Chondrocyte (in vitro differentiated cells): ENCODE measurements around the gene HTR6. TPM values are rescaled to one million over a fixed set of nuclear protein-coding genes. Genes with fewer than 3 reads are reported as not detected.

Experiments
- DNase-seq: peaks from one replicate; pipeline ENCODE4 v3.0.0; 2021; ENCODE audit warnings: mixed read lengths, low spot score
- H3K27ac Mint-ChIP-seq: one replicate; pipeline ENCODE4 v1.8.0; 2021; ENCODE audit warnings: mild to moderate bottlenecking, moderate library complexity, mixed read lengths; ENCODE audit not compliant: unreplicated experiment
- H3K27me3 Mint-ChIP-seq: 2 replicates; pipeline ENCODE4 v1.8.0; 2021; ENCODE audit warnings: low read depth, mixed read lengths
- H3K36me3 Mint-ChIP-seq: 2 replicates; pipeline ENCODE4 v1.8.0; 2021; ENCODE audit warnings: low read depth, mixed read lengths
- H3K4me1 Mint-ChIP-seq: 2 replicates; pipeline ENCODE4 v1.8.0; 2021; ENCODE audit warnings: low read depth, mild to moderate bottlenecking, mixed read lengths
- H3K4me3 Mint-ChIP-seq: one replicate; pipeline ENCODE4 v1.8.0; 2021; ENCODE audit warnings: mild to moderate bottlenecking, moderate library complexity, mixed read lengths; ENCODE audit not compliant: unreplicated experiment
- H3K9me3 Mint-ChIP-seq: 2 replicates; pipeline ENCODE4 v1.8.0; 2021; ENCODE audit warnings: low read depth, mixed read lengths
- CTCF ChIP-seq: fragments of 200-600 bp; sonication (generic); IDR thresholded peaks from 2 replicates; pipeline ENCODE4 v1.5.0; 2021; ENCODE audit warnings: antibody characterized with exemption, mild to moderate bottlenecking, moderate library complexity
- total RNA-seq: library from RNA; stranded (reverse); gene quantifications from 3 replicates; pipeline ENCODE4 v1.2.1, GENCODE V29; 2021

The HTR6 gene
- total RNA-seq, 1 donor from 2014 or later: not detected

GRCh38 chr1:19644395-19644680 is 20.3 kb upstream of the HTR6 start:
- no peaks in the 10 kb centered on the region for H3K9me3 Mint-ChIP-seq
- peaks cover 55% of the 10 kb centered on the region for H3K4me1 Mint-ChIP-seq
- no peak overlapping the region for H3K27ac Mint-ChIP-seq
- TF ChIP-seq CTCF: no peak
- no peaks in the 10 kb centered on the region for H3K27me3 Mint-ChIP-seq
- no peaks in the 10 kb centered on the region for H3K36me3 Mint-ChIP-seq
- no peak for DNase-seq
- peak overlapping the region; percentile 92 for H3K4me3 Mint-ChIP-seq

- Mint-ChIP-seq H3K27me3 (no peaks in the 10 kb centered on the region), H3K4me3 (peak overlapping the region; percentile 92), H3K9me3 (no peaks in the 10 kb centered on the region), H3K36me3 (no peaks in the 10 kb centered on the region), H3K27ac (peak overlapping the region; percentile 86), H3K4me1 (peaks cover 53% of the 10 kb centered on the region)
- TF ChIP-seq CTCF: peak; percentile 18
- DNase-seq: no peak
These were observed 19.8 kb upstream of the HTR6 start for GRCh38 chr1:19644681-19645410.

GRCh38 chr1:19645411-19646251 is 19.0 kb upstream of the HTR6 start:
- Mint-ChIP-seq H3K27me3 (no peaks in the 10 kb centered on the region), H3K36me3 (no peaks in the 10 kb centered on the region), H3K9me3 (no peaks in the 10 kb centered on the region), H3K4me3 (peak overlapping the region; percentile 92), H3K27ac (peak overlapping the region; percentile 84), H3K4me1 (peaks cover 53% of the 10 kb centered on the region)
- TF ChIP-seq CTCF: no peak
- no peak for DNase-seq

GRCh38 chr1:19646377-19647319 is 18.0 kb upstream of the HTR6 start:
- Mint-ChIP-seq H3K4me3 (peak overlapping the region; percentile 92), H3K27ac (no peak overlapping the region), H3K36me3 (no peaks in the 10 kb centered on the region), H3K4me1 (peaks cover 51% of the 10 kb centered on the region), H3K27me3 (no peaks in the 10 kb centered on the region), H3K9me3 (no peaks in the 10 kb centered on the region)
- no peak for DNase-seq
- no peak for TF ChIP-seq CTCF

- DNase-seq: no peak
- Mint-ChIP-seq H3K27ac (no peak overlapping the region), H3K27me3 (no peaks in the 10 kb centered on the region), H3K4me3 (no peak overlapping the region), H3K9me3 (no peaks in the 10 kb centered on the region), H3K4me1 (peaks cover 56% of the 10 kb centered on the region), H3K36me3 (no peaks in the 10 kb centered on the region)
- no peak for TF ChIP-seq CTCF
These were observed 17.0 kb upstream of the HTR6 start for GRCh38 chr1:19647643-19648042.
